H9 (cell line): ENCODE measurements around the gene KRTAP5-4. TPM values are rescaled to one million over a fixed set of nuclear protein-coding genes. Genes with fewer than 3 reads are reported as not detected.

Experiments used
- DNase-seq: peaks from one replicate; pipeline ENCODE4 v3.0.0-alpha.2; 2017
- H2AFZ ChIP-seq: one replicate; pipeline ENCODE4 v1.6.1; 2013; ENCODE audit warnings: mild to moderate bottlenecking, low read length, control low read depth, moderate library complexity
- H2AK5ac ChIP-seq: 2 replicates; pipeline ENCODE4 v1.6.1; 2013; ENCODE audit warnings: low read length, control low read depth, mixed read lengths; ENCODE audit not compliant: insufficient read length
- H2BK120ac ChIP-seq: one replicate; pipeline ENCODE4 v1.6.1; 2013; ENCODE audit warnings: low read depth, mild to moderate bottlenecking, low read length, control low read depth, inconsistent platforms; ENCODE audit not compliant: poor library complexity, severe bottlenecking
- H2BK12ac ChIP-seq: 2 replicates; pipeline ENCODE4 v1.6.1; 2013; ENCODE audit warnings: low read length, control low read depth, mixed read lengths, low read depth; ENCODE audit not compliant: insufficient read length
- H2BK15ac ChIP-seq: 2 replicates; pipeline ENCODE4 v1.6.1; 2013; ENCODE audit warnings: low read depth, low read length, control low read depth
- H2BK20ac ChIP-seq: one replicate; pipeline ENCODE4 v1.6.1; 2013; ENCODE audit warnings: low read depth, mild to moderate bottlenecking, low read length, control low read depth, inconsistent platforms; ENCODE audit not compliant: poor library complexity, severe bottlenecking
- H2BK5ac ChIP-seq: 2 replicates; pipeline ENCODE4 v1.6.1; 2013; ENCODE audit warnings: low read length, control low read depth, mixed read lengths; ENCODE audit not compliant: insufficient read length
- H3K14ac ChIP-seq: 2 replicates; pipeline ENCODE4 v1.6.1; 2013; ENCODE audit warnings: low read length, control low read depth; ENCODE audit not compliant: insufficient read depth
- H3K18ac ChIP-seq: 2 replicates; pipeline ENCODE4 v1.6.1; 2013; ENCODE audit warnings: low read depth, mild to moderate bottlenecking, mixed read lengths, low read length, control low read depth; ENCODE audit not compliant: insufficient read length
- H3K23ac ChIP-seq: 2 replicates; pipeline ENCODE4 v1.6.1; 2013; ENCODE audit warnings: low read length, control low read depth, mixed read lengths, low read depth; ENCODE audit not compliant: insufficient read length
- H3K23me2 ChIP-seq: 2 replicates; pipeline ENCODE4 v1.6.1; 2013; ENCODE audit warnings: low read depth, mild to moderate bottlenecking, mixed read lengths, low read length, control low read depth; ENCODE audit not compliant: insufficient read length, poor library complexity, severe bottlenecking
- H3K27ac ChIP-seq: 2 replicates; pipeline ENCODE4 v1.5.1; 2013; ENCODE audit warnings: low read length, control low read depth, mixed read lengths, low read depth; ENCODE audit not compliant: insufficient read length
- H3K27me3 ChIP-seq: 2 replicates; pipeline ENCODE4 v1.6.1; 2013; ENCODE audit warnings: low read length, control low read depth, inconsistent platforms; ENCODE audit not compliant: insufficient read depth
- H3K4ac ChIP-seq: 2 replicates; pipeline ENCODE4 v1.6.1; 2013; ENCODE audit warnings: low read depth, mild to moderate bottlenecking, control low read depth, inconsistent platforms, low read length, moderate library complexity
- H3K4me1 ChIP-seq: 2 replicates; pipeline ENCODE4 v1.6.1; 2013; ENCODE audit warnings: low read length, control low read depth, inconsistent platforms; ENCODE audit not compliant: insufficient read depth
- H3K4me2 ChIP-seq: 2 replicates; pipeline ENCODE4 v1.6.1; 2013; ENCODE audit warnings: low read length, control low read depth, mixed read lengths; ENCODE audit not compliant: insufficient read length, insufficient read depth
- H3K56ac ChIP-seq: 2 replicates; pipeline ENCODE4 v1.6.1; 2013; ENCODE audit warnings: low read depth, mild to moderate bottlenecking, mixed read lengths, low read length, control low read depth; ENCODE audit not compliant: insufficient read length
- H3K79me1 ChIP-seq: 2 replicates; pipeline ENCODE4 v1.6.1; 2013; ENCODE audit warnings: low read depth, mild to moderate bottlenecking, moderate library complexity, low read length, control low read depth, inconsistent platforms; ENCODE audit not compliant: insufficient read depth, poor library complexity, severe bottlenecking
- H3K79me2 ChIP-seq: 2 replicates; pipeline ENCODE4 v1.6.1; 2013; ENCODE audit warnings: low read length, control low read depth, inconsistent platforms; ENCODE audit not compliant: insufficient read depth
- H3K9ac ChIP-seq: 2 replicates; pipeline ENCODE4 v1.6.1; 2013; ENCODE audit warnings: low read length, control low read depth, mixed read lengths; ENCODE audit not compliant: insufficient read length; ENCODE audit errors: extremely low read depth
- H3K9me3 ChIP-seq: one replicate; pipeline ENCODE4 v1.6.1; 2013; ENCODE audit warnings: low read depth, low read length, inconsistent platforms; ENCODE audit not compliant: control insufficient read depth
- H3T11ph ChIP-seq: one replicate; pipeline ENCODE4 v1.6.1; 2013; ENCODE audit warnings: mild to moderate bottlenecking, low read length, control low read depth, inconsistent platforms
- H4K20me1 ChIP-seq: one replicate; pipeline ENCODE4 v1.6.1; 2013; ENCODE audit not compliant: control insufficient read depth, insufficient read length, insufficient read depth
- H4K5ac ChIP-seq: 2 replicates; pipeline ENCODE4 v1.6.1; 2013; ENCODE audit warnings: low read depth, mild to moderate bottlenecking, mixed read lengths, low read length, control low read depth; ENCODE audit not compliant: insufficient read length
- H4K8ac ChIP-seq: replicated peaks from 2 replicates; pipeline ENCODE4 v1.6.1; 2013; ENCODE audit warnings: low read length, control low read depth, mixed read lengths, low read depth; ENCODE audit not compliant: insufficient read length
- H4K91ac ChIP-seq: 2 replicates; pipeline ENCODE4 v1.6.1; 2013; ENCODE audit warnings: low read depth, mild to moderate bottlenecking, moderate library complexity, mixed read lengths, low read length, control low read depth; ENCODE audit not compliant: insufficient read length
- H3K27ac Mint-ChIP-seq, 3 experiments: 2 replicates in 2 of 3; 3 replicates in 1 of 3; pipeline ENCODE4 v1.8.0; 2020 to 2021; ENCODE audit warnings: mixed read lengths in 3 of 3, mild to moderate bottlenecking in 1 of 3, moderate library complexity in 1 of 3
- H3K27me3 Mint-ChIP-seq: 2 replicates; pipeline ENCODE4 v1.8.0; 2021; ENCODE audit warnings: low read depth, mild to moderate bottlenecking, moderate library complexity, mixed read lengths
- H3K36me3 Mint-ChIP-seq, 3 experiments: 2 replicates in 2 of 3; 3 replicates in 1 of 3; pipeline ENCODE4 v1.8.0; 2020 to 2021; ENCODE audit warnings: low read depth in 3 of 3, mixed read lengths in 3 of 3; ENCODE audit not compliant: insufficient read depth in 1 of 3
- H3K4me1 Mint-ChIP-seq, 2 experiments: 2 replicates each; pipeline ENCODE4 v1.8.0; 2020; ENCODE audit warnings: mixed read lengths in 2 of 2
- H3K4me3 Mint-ChIP-seq, 2 experiments: 2 replicates in 1 of 2; 3 replicates in 1 of 2; pipeline ENCODE4 v1.8.0; 2020 to 2021; ENCODE audit warnings: mild to moderate bottlenecking in 2 of 2, mixed read lengths in 2 of 2, moderate library complexity in 1 of 2
- H3K9me3 Mint-ChIP-seq, 2 experiments: 2 replicates in 1 of 2; 3 replicates in 1 of 2; pipeline ENCODE4 v1.8.0; 2020; ENCODE audit warnings: mild to moderate bottlenecking in 2 of 2, mixed read lengths in 2 of 2, moderate library complexity in 1 of 2
- CTCF ChIP-seq: fragments of 200-600 bp; sonication (generic); conservative IDR thresholded peaks from 3 replicates; pipeline ENCODE4 v1.8.0; 2021; ENCODE audit warnings: antibody characterized with exemption, mild to moderate bottlenecking
- WGBS: extraction: QIAGEN DNeasy Blood & Tissue Kit; methylation state at CpG from one replicate; pipeline ENCODE4 v1.1.7; 2013; ENCODE audit warnings: missing lambda C conversion rate, low lambda C conversion rate, mixed read lengths; ENCODE audit not compliant: insufficient read length; ENCODE audit errors: extremely low coverage; 5-methylcytosine and 5-hydroxymethylcytosine counted together
- total RNA-seq: library from RNA; stranded (reverse); gene quantifications from 2 replicates; pipeline ENCODE4 v1.2.1, GENCODE V29; 2021

Gene KRTAP5-4
- total RNA-seq, 1 experiment from 2014 or later: not detected

GRCh38 chr11:1581976-1582375 is 40.0 kb downstream of the KRTAP5-4 start:
- Histone ChIP-seq H3K4me1 (no peaks in the 10 kb centered on the region), H4K91ac (no peak overlapping the region), H4K20me1 (no peaks in the 10 kb centered on the region), H3K79me1 (no peaks in the 10 kb centered on the region), H4K8ac (no peak overlapping the region), H3K4me2 (no peak overlapping the region), H2AK5ac (no peak overlapping the region), H3K9me3 (no peaks in the 10 kb centered on the region), H3K14ac (no peak overlapping the region; the same call in 1 of the 2 replicates), H2BK20ac (no peak overlapping the region), H3K79me2 (no peaks in the 10 kb centered on the region), H3K56ac (no peak overlapping the region), H3T11ph (no peak overlapping the region), H2BK5ac (no peak overlapping the region), H3K4ac (no peak overlapping the region), H2AFZ (no peak overlapping the region), H2BK120ac (no peak overlapping the region), H2BK12ac (no peak overlapping the region), H3K27ac (no peak overlapping the region), H4K5ac (no peak overlapping the region), H3K23ac (no peak overlapping the region), H2BK15ac (peak overlapping the region; percentile 12; the same call in 1 of the 2 replicates), H3K23me2 (no peaks in the 10 kb centered on the region), H3K18ac (no peak overlapping the region), H3K9ac (no peak overlapping the region), H3K27me3 (no peaks in the 10 kb centered on the region)
- H3K4me1 Mint-ChIP-seq: peaks cover 0 to 3% of the 10 kb centered on the region in 2 experiments; a peak in 1 of 4 replicates
- peaks cover 50% of the 10 kb centered on the region for H3K27me3 Mint-ChIP-seq
- H3K9me3 Mint-ChIP-seq: peaks cover 9% of the 10 kb centered on the region in 2 experiments
- DNase-seq: no peak
- no peak overlapping the region for H3K4me3 Mint-ChIP-seq
- TF ChIP-seq CTCF: no peak
- WGBS: no CpG with 5 or more reads among the region's 9 CpGs
- H3K27ac Mint-ChIP-seq: no peak overlapping the region
- H3K36me3 Mint-ChIP-seq: peaks cover 0 to 4% (median 0%) of the 10 kb centered on the region in 3 experiments; a peak in 3 of 7 replicates
